Breast epithelium (tissue), 3 donors: ENCODE measurements around the gene UIMC1.

Source experiments
- CTCF ChIP-seq, 3 donors: fragments of 450-650 bp; IDR thresholded peaks; one replicate each; pipeline ENCODE4 v1.5.1; 2016 to 2017; ENCODE audit warnings: antibody characterized with exemption in 3 of 3, mild to moderate bottlenecking in 3 of 3, moderate library complexity in 3 of 3
- POLR2A ChIP-seq: fragments of 450-650 bp; IDR thresholded peaks from one replicate; pipeline ENCODE4 v1.6.1; 2016; ENCODE audit warnings: antibody characterized with exemption, mild to moderate bottlenecking, moderate library complexity

GRCh38 chr5:176882567-176882903 lies 124.0 kb downstream of the UIMC1 start:
- TF ChIP-seq CTCF (IDR thresholded peaks at IDR 0.05) (no peak), POLR2A (no peak)
